GM23338 (cell line): Measurements from ENCODE around the gene PNPLA7. TPM values are rescaled to one million over a fixed set of nuclear protein-coding genes. Genes with fewer than 3 reads are reported as not detected.

Experiments used
- ATAC-seq: fragments of 200-7000 bp; cut with Tn5 transposase; 3 replicates; pipeline ENCODE4 v1.9.1; 2020
- DNase-seq: peaks from one replicate; pipeline ENCODE4 v3.0.0-alpha.2; 2015; ENCODE audit warnings: low spot score
- H2AFZ ChIP-seq: fragments of 200-600 bp; sonication (generic); 2 replicates; pipeline ENCODE4 v1.8.0; 2016; ENCODE audit warnings: antibody characterized with exemption, mild to moderate bottlenecking, moderate library complexity
- H3F3A ChIP-seq: fragments of 200-600 bp; sonication (generic); replicated peaks from 2 replicates; pipeline ENCODE4 v1.8.0; 2017; ENCODE audit warnings: antibody characterized with exemption, mixed run types, low read depth
- H3K27ac ChIP-seq: fragments of 200-600 bp; sonication (generic); 2 replicates; pipeline ENCODE4 v1.6.1; 2016; ENCODE audit warnings: low read depth
- H3K27me3 ChIP-seq: fragments of 200-600 bp; sonication (generic); 2 replicates; pipeline ENCODE4 v1.8.0; 2016; ENCODE audit warnings: mild to moderate bottlenecking, mixed run types, moderate library complexity; ENCODE audit not compliant: insufficient read depth
- H3K36me3 ChIP-seq: fragments of 200-600 bp; sonication (generic); 2 replicates; pipeline ENCODE4 v1.8.0; 2016; ENCODE audit warnings: mild to moderate bottlenecking; ENCODE audit not compliant: insufficient read depth
- H3K4me1 ChIP-seq: fragments of 200-600 bp; sonication (generic); 2 replicates; pipeline ENCODE4 v1.8.0; 2016; ENCODE audit warnings: mild to moderate bottlenecking, moderate library complexity; ENCODE audit not compliant: insufficient read depth
- H3K4me2 ChIP-seq: fragments of 200-600 bp; sonication (generic); 2 replicates; pipeline ENCODE4 v1.7.1; 2017; ENCODE audit warnings: mixed run types
- H3K4me3 ChIP-seq: fragments of 200-600 bp; sonication (generic); 2 replicates; pipeline ENCODE4 v1.6.1; 2016; ENCODE audit warnings: mixed run types
- H3K79me2 ChIP-seq: fragments of 200-600 bp; sonication (generic); replicated peaks from 2 replicates; pipeline ENCODE4 v1.8.0; 2017; ENCODE audit warnings: mild to moderate bottlenecking; ENCODE audit not compliant: insufficient read depth
- H3K9me2 ChIP-seq: fragments of 200-600 bp; sonication (generic); 2 replicates; pipeline ENCODE4 v1.8.0; 2017; ENCODE audit not compliant: insufficient read depth
- H4K20me1 ChIP-seq: fragments of 200-600 bp; sonication (generic); replicated peaks from 2 replicates; pipeline ENCODE4 v1.8.0; 2017; ENCODE audit warnings: mild to moderate bottlenecking; ENCODE audit not compliant: insufficient read depth
- H3K27ac Mint-ChIP-seq: 2 replicates; pipeline ENCODE4 v1.8.0; 2020; ENCODE audit warnings: inconsistent platforms, mild to moderate bottlenecking, moderate library complexity, mixed read lengths
- H3K27me3 Mint-ChIP-seq: 3 replicates; pipeline ENCODE4 v1.8.0; 2022; ENCODE audit warnings: low read depth, mild to moderate bottlenecking, moderate library complexity, mixed read lengths, inconsistent platforms; ENCODE audit not compliant: insufficient read depth, poor library complexity
- H3K36me3 Mint-ChIP-seq: 3 replicates; pipeline ENCODE4 v1.8.0; 2021; ENCODE audit warnings: low read depth, mild to moderate bottlenecking, inconsistent platforms, moderate library complexity, mixed read lengths
- H3K4me1 Mint-ChIP-seq: 3 replicates; pipeline ENCODE4 v1.8.0; 2020; ENCODE audit warnings: mild to moderate bottlenecking, inconsistent platforms, mixed read lengths
- H3K4me3 Mint-ChIP-seq: 3 replicates; pipeline ENCODE4 v1.8.0; 2021; ENCODE audit warnings: moderate library complexity, mild to moderate bottlenecking, inconsistent platforms, mixed read lengths
- H3K9me3 Mint-ChIP-seq: 3 replicates; pipeline ENCODE4 v1.8.0; 2020; ENCODE audit warnings: moderate library complexity, mild to moderate bottlenecking, inconsistent platforms, mixed read lengths
- EZH2 ChIP-seq: fragments of 200-600 bp; sonication (generic); IDR thresholded peaks from one replicate; pipeline ENCODE4 v1.8.0; 2017; ENCODE audit warnings: antibody characterized with exemption, mild to moderate bottlenecking, low read depth; ENCODE audit not compliant: unreplicated experiment
- EZH2phosphoT487 ChIP-seq: fragments of 200-600 bp; sonication (generic); IDR thresholded peaks from one replicate; pipeline ENCODE4 v1.8.1; 2018; ENCODE audit warnings: antibody characterized with exemption; ENCODE audit not compliant: unreplicated experiment
- JUNB ChIP-seq: IDR thresholded peaks from one replicate; pipeline ENCODE4 v1.6.1; 2016; ENCODE audit warnings: antibody characterized with exemption; ENCODE audit not compliant: unreplicated experiment
- ZNF114 ChIP-seq: fragments of 250-450 bp; sonication (Bioruptor Pico); IDR thresholded peaks from 2 replicates; pipeline ENCODE4 v1.5.0; 2020; ENCODE audit warnings: mild to moderate bottlenecking, moderate library complexity
- ZNF331 ChIP-seq: fragments of 250-450 bp; sonication (Bioruptor Pico); IDR thresholded peaks from 2 replicates; pipeline ENCODE4 v1.5.0; 2020; ENCODE audit warnings: low read depth, mild to moderate bottlenecking, moderate library complexity
- long read RNA-seq: library from polyadenylated mRNA; unstranded; transcript quantifications from one replicate; pipeline ENCODE4 v2.0.0, GENCODE V29; 2020; ENCODE audit not compliant: unreplicated experiment
- polyA plus RNA-seq: library from polyadenylated mRNA; unstranded; fragments of >200 nt; fragmentation: Nextera tagmentation; extraction: Ambion mirVana; gene quantifications from 2 replicates; pipeline ENCODE4 v1.2.1, GENCODE V29; 2016
- total RNA-seq: library from RNA; depleted of rRNA; stranded (reverse); fragments of >200 nt; shearing (Covaris generic); gene quantifications from 2 replicates; pipeline ENCODE4 v1.2.3, GENCODE V29; 2014; rRNA removed
- TF ChIP-seq, protein P1 (sequence below): IDR thresholded peaks from one replicate; pipeline ENCODE4 v1.6.1; 2018; ENCODE audit warnings: antibody characterized with exemption; ENCODE audit not compliant: unreplicated experiment
- TF ChIP-seq, protein P2 (sequence below): IDR thresholded peaks from 2 replicates; pipeline ENCODE4 v1.6.1; 2016; ENCODE audit warnings: antibody characterized with exemption
- TF ChIP-seq, protein P3 (sequence below), 2 experiments: fragments of 200-600 bp in 1 of 2; sonication (generic) in 1 of 2; conservative IDR thresholded peaks; 2 replicates each; pipeline versions ENCODE4 v1.5.1 to v1.6.1; 2016 to 2017; ENCODE audit warnings: antibody characterized with exemption in 2 of 2, low read depth in 2 of 2, mild to moderate bottlenecking in 2 of 2, moderate library complexity in 1 of 2
- TF ChIP-seq, protein P4 (sequence below): fragments of 250-450 bp; sonication (Bioruptor Pico); IDR thresholded peaks from 2 replicates; pipeline ENCODE4 v1.5.0; 2020; ENCODE audit warnings: mild to moderate bottlenecking, moderate library complexity

PNPLA7 gene
- total RNA-seq, result 0.39 and 0.80 TPM in 2 replicates
- 0.28 and 0.45 TPM in 2 replicates for polyA plus RNA-seq
- long read RNA-seq, result 0 reads

DNA sequence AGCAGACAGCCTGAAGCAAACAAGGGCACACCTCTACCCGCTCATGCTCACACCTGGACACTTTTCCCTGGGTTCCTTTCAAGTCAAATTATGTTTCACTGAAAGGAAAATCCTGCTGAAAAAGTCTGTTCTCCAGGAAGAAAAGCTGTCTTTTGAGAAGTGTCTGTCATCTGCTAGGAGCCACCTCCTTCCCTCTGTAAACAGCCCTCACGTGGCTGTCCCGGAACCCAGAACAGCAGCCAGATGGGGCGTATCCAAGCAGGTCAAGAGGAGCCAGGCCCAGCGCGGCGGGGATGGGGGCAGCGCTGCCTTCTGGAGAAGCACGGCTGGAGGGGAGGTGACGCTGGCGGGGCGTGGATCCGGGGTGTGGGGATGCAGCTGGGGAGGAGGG, at the start of gene PNPLA7:
TSS of gene PNPLA7 (minus strand) at position 172 of the 391 bp plus-strand sequence. CDS start 205 bp downstream, outside the sequence.
- 0 out of 2 replicates have a peak, but pooled peaks cover 3% of the 10 kb centered on the region for H3K36me3 ChIP-seq
- H3K27me3 ChIP-seq, result no peaks in the 10 kb centered on the region
- peaks cover 19% of the 10 kb centered on the region for H3F3A ChIP-seq
- H3K4me3 ChIP-seq, result peak within 1 kb of the TSS; percentile 68
- H3K27ac ChIP-seq, result no peak within 1 kb of the TSS
- H3K9me2 ChIP-seq, result no peaks in the 10 kb centered on the region
- no peaks in the 10 kb centered on the region for H3K79me2 ChIP-seq
- 0 out of 2 replicates have a peak within 1 kb of the TSS, but pooled peaks have one; percentile 69 for H3K27ac Mint-ChIP-seq
- TF ChIP-seq EZH2phosphoT487 (no peak), EZH2 (no peak), ZNF331 (no peak), JUNB (no peak), ZNF114 (CRISPR knock-in tag) (no peak)
- TF ChIP-seq, protein P1, sequence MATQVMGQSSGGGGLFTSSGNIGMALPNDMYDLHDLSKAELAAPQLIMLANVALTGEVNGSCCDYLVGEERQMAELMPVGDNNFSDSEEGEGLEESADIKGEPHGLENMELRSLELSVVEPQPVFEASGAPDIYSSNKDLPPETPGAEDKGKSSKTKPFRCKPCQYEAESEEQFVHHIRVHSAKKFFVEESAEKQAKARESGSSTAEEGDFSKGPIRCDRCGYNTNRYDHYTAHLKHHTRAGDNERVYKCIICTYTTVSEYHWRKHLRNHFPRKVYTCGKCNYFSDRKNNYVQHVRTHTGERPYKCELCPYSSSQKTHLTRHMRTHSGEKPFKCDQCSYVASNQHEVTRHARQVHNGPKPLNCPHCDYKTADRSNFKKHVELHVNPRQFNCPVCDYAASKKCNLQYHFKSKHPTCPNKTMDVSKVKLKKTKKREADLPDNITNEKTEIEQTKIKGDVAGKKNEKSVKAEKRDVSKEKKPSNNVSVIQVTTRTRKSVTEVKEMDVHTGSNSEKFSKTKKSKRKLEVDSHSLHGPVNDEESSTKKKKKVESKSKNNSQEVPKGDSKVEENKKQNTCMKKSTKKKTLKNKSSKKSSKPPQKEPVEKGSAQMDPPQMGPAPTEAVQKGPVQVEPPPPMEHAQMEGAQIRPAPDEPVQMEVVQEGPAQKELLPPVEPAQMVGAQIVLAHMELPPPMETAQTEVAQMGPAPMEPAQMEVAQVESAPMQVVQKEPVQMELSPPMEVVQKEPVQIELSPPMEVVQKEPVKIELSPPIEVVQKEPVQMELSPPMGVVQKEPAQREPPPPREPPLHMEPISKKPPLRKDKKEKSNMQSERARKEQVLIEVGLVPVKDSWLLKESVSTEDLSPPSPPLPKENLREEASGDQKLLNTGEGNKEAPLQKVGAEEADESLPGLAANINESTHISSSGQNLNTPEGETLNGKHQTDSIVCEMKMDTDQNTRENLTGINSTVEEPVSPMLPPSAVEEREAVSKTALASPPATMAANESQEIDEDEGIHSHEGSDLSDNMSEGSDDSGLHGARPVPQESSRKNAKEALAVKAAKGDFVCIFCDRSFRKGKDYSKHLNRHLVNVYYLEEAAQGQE, result no peak
- TF ChIP-seq, protein P2, sequence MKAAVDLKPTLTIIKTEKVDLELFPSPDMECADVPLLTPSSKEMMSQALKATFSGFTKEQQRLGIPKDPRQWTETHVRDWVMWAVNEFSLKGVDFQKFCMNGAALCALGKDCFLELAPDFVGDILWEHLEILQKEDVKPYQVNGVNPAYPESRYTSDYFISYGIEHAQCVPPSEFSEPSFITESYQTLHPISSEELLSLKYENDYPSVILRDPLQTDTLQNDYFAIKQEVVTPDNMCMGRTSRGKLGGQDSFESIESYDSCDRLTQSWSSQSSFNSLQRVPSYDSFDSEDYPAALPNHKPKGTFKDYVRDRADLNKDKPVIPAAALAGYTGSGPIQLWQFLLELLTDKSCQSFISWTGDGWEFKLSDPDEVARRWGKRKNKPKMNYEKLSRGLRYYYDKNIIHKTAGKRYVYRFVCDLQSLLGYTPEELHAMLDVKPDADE, result no peak
- TF ChIP-seq, protein P3, sequence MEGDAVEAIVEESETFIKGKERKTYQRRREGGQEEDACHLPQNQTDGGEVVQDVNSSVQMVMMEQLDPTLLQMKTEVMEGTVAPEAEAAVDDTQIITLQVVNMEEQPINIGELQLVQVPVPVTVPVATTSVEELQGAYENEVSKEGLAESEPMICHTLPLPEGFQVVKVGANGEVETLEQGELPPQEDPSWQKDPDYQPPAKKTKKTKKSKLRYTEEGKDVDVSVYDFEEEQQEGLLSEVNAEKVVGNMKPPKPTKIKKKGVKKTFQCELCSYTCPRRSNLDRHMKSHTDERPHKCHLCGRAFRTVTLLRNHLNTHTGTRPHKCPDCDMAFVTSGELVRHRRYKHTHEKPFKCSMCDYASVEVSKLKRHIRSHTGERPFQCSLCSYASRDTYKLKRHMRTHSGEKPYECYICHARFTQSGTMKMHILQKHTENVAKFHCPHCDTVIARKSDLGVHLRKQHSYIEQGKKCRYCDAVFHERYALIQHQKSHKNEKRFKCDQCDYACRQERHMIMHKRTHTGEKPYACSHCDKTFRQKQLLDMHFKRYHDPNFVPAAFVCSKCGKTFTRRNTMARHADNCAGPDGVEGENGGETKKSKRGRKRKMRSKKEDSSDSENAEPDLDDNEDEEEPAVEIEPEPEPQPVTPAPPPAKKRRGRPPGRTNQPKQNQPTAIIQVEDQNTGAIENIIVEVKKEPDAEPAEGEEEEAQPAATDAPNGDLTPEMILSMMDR (conservative IDR thresholded peaks at IDR 0.05; ENCODE audit: low read depth in 2 of 2), result no peak
- TF ChIP-seq, protein P4, sequence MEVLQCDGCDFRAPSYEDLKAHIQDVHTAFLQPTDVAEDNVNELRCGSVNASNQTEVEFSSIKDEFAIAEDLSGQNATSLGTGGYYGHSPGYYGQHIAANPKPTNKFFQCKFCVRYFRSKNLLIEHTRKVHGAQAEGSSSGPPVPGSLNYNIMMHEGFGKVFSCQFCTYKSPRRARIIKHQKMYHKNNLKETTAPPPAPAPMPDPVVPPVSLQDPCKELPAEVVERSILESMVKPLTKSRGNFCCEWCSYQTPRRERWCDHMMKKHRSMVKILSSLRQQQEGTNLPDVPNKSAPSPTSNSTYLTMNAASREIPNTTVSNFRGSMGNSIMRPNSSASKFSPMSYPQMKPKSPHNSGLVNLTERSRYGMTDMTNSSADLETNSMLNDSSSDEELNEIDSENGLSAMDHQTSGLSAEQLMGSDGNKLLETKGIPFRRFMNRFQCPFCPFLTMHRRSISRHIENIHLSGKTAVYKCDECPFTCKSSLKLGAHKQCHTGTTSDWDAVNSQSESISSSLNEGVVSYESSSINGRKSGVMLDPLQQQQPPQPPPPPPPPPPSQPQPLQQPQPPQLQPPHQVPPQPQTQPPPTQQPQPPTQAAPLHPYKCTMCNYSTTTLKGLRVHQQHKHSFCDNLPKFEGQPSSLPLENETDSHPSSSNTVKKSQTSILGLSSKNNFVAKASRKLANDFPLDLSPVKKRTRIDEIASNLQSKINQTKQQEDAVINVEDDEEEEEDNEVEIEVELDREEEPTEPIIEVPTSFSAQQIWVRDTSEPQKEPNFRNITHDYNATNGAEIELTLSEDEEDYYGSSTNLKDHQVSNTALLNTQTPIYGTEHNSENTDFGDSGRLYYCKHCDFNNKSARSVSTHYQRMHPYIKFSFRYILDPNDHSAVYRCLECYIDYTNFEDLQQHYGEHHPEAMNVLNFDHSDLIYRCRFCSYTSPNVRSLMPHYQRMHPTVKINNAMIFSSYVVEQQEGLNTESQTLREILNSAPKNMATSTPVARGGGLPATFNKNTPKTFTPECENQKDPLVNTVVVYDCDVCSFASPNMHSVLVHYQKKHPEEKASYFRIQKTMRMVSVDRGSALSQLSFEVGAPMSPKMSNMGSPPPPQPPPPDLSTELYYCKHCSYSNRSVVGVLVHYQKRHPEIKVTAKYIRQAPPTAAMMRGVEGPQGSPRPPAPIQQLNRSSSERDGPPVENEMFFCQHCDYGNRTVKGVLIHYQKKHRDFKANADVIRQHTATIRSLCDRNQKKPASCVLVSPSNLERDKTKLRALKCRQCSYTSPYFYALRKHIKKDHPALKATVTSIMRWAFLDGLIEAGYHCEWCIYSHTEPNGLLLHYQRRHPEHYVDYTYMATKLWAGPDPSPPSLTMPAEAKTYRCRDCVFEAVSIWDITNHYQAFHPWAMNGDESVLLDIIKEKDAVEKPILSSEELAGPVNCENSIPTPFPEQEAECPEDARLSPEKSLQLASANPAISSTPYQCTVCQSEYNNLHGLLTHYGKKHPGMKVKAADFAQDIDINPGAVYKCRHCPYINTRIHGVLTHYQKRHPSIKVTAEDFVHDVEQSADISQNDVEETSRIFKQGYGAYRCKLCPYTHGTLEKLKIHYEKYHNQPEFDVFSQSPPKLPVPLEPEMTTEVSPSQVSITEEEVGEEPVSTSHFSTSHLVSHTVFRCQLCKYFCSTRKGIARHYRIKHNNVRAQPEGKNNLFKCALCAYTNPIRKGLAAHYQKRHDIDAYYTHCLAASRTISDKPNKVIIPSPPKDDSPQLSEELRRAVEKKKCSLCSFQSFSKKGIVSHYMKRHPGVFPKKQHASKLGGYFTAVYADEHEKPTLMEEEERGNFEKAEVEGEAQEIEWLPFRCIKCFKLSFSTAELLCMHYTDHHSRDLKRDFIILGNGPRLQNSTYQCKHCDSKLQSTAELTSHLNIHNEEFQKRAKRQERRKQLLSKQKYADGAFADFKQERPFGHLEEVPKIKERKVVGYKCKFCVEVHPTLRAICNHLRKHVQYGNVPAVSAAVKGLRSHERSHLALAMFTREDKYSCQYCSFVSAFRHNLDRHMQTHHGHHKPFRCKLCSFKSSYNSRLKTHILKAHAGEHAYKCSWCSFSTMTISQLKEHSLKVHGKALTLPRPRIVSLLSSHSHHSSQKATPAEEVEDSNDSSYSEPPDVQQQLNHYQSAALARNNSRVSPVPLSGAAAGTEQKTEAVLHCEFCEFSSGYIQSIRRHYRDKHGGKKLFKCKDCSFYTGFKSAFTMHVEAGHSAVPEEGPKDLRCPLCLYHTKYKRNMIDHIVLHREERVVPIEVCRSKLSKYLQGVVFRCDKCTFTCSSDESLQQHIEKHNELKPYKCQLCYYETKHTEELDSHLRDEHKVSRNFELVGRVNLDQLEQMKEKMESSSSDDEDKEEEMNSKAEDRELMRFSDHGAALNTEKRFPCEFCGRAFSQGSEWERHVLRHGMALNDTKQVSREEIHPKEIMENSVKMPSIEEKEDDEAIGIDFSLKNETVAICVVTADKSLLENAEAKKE (CRISPR knock-in tag), result no peak
- peaks cover 10% of the 10 kb centered on the region for H3K27me3 Mint-ChIP-seq
- H3K4me1 ChIP-seq, result peaks cover 3% of the 10 kb centered on the region; the same call in 1 of the 2 replicates
- H3K9me3 Mint-ChIP-seq, result peaks cover 19% of the 10 kb centered on the region
- H4K20me1 ChIP-seq, result no peaks in the 10 kb centered on the region
- peak within 1 kb of the TSS; percentile 80 for H3K4me2 ChIP-seq
- peaks cover 6% of the 10 kb centered on the region for H3K4me1 Mint-ChIP-seq
- DNase-seq, result peak; percentile 93
- H3K4me3 Mint-ChIP-seq, result peak within 1 kb of the TSS; percentile 73
- H2AFZ ChIP-seq, result no peak within 1 kb of the TSS
- H3K36me3 Mint-ChIP-seq, result peaks cover 37% of the 10 kb centered on the region
- ATAC-seq, result peak; percentile 72
